ENCODE data around the gene ITCH.

The ITCH gene

GRCh38 chr20:34525709-34526416 is 162.8 kb downstream of the ITCH start:
- H3K4me1 ChIP-seq (ENCODE audit: control insufficient read depth in 1 of 2, insufficient read depth in 1 of 2, low read depth in 1 of 2, low read length in 1 of 2), result peaks cover 0 to 6% of the 10 kb centered on the region in 2 experiments
- no peaks in the 10 kb centered on the region for H3K27me3 ChIP-seq
- H3K4me3 ChIP-seq (ENCODE audit: low read depth in 1 of 2, low read length in 1 of 2), result no peak overlapping the region
- H3K27ac ChIP-seq, result no peak overlapping the region
- no peak for TF ChIP-seq CTCF (IDR thresholded peaks at IDR 0.05)
- no peaks in the 10 kb centered on the region for H3K9me3 ChIP-seq
- H3K36me3 ChIP-seq, result peaks cover 50% of the 10 kb centered on the region

DNA sequence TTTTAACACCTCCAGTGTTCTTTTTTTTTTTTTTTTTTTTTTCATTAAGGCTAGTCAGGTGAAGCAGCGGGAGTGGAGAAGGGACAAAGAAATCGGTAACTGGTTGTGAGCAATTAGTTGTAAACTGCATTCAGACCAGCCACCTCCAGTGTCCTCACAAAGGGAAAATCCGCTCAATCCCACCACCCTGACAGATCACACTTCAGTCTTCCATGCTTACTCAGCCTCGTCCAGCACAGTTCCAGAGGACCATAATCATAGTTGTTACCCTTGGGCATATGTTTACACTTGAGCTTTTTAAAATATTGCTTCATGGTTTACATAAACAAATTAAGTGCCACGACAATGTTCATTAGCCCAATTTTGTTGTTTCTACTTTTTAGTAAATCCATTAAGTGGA is 163.4 kb downstream of the ITCH start:
- no peak overlapping the region for H3K27ac ChIP-seq
- H3K4me1 ChIP-seq (ENCODE audit: control insufficient read depth in 1 of 2, insufficient read depth in 1 of 2, low read depth in 1 of 2, low read length in 1 of 2), result peaks cover 0 to 6% of the 10 kb centered on the region in 2 experiments

DNA sequence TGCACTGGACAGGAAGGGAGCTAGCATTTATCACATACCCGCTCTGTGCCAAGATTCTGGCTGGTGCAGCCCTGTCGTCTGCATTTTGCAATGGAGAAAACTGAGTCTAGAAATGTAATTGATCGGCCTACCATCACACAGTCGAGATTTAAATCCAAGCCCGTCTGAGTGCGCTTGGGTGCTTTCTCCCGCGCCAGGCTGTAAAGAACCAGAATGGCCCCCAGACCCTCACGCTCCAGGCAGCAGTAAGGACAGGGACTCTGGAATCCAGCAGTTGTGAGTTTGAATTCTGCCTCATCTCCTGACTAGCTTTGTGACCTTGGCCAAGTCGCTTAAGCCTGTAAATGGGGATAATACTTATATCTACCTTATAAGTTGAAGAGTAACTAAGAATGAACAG is 163.9 kb downstream of the ITCH start:
- H3K27me3 ChIP-seq, result no peaks in the 10 kb centered on the region
- no peaks in the 10 kb centered on the region for H3K9me3 ChIP-seq
- peaks cover 58% of the 10 kb centered on the region for H3K36me3 ChIP-seq
- H3K4me1 ChIP-seq (ENCODE audit: control insufficient read depth in 1 of 2, insufficient read depth in 1 of 2, low read depth in 1 of 2, low read length in 1 of 2), result peaks cover 0 to 6% of the 10 kb centered on the region in 2 experiments
- no peak overlapping the region for H3K27ac ChIP-seq
- no peak overlapping the region for H3K4me3 ChIP-seq (ENCODE audit: low read depth in 1 of 2, low read length in 1 of 2)
- TF ChIP-seq CTCF (IDR thresholded peaks at IDR 0.05), result no peak

More for the DNA sequence above, 163.4 kb downstream of the ITCH start:
- Histone ChIP-seq H3K4me3 (ENCODE audit: low read depth in 1 of 2, low read length in 1 of 2) (no peak overlapping the region), H3K36me3 (peaks cover 56% of the 10 kb centered on the region), H3K9me3 (no peaks in the 10 kb centered on the region), H3K27me3 (no peaks in the 10 kb centered on the region)
- TF ChIP-seq CTCF (IDR thresholded peaks at IDR 0.05), result no peak

- no peaks in the 10 kb centered on the region for H3K4me1 ChIP-seq (ENCODE audit: control insufficient read depth in 1 of 2, insufficient read depth in 1 of 2, low read depth in 1 of 2, low read length in 1 of 2)
- no peak for TF ChIP-seq CTCF (IDR thresholded peaks at IDR 0.05)
- H3K27me3 ChIP-seq, result no peaks in the 10 kb centered on the region
- no peak overlapping the region for H3K27ac ChIP-seq
- no peak overlapping the region for H3K4me3 ChIP-seq (ENCODE audit: low read depth in 1 of 2, low read length in 1 of 2)
- H3K36me3 ChIP-seq, result peaks cover 77% of the 10 kb centered on the region
- no peaks in the 10 kb centered on the region for H3K9me3 ChIP-seq
Measured at GRCh38 chr20:34528921-34529297, 165.8 kb downstream of the ITCH start.

DNA sequence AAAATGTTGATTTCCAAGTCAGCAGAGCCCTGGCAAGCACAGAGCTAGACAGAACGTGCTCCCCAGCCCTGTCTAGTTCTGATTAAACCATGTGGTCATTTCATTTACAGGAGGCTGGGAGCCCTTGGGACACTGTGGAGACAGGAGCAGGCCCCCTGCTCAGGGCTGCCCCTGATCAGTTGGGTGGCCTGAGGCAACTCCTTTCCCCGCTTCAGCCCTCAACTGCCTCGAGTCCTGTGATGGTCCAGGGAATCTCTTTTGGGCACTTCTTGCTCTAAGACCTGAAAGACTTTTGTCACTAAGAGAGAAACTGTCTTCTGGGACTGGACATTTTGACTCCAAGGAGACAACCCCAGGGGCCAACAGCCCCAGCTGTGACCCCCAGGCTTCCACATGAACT is 166.7 kb downstream of the ITCH start:
- Histone ChIP-seq H3K36me3 (peaks cover 84% of the 10 kb centered on the region), H3K4me3 (ENCODE audit: low read depth in 1 of 2, low read length in 1 of 2) (no peak overlapping the region), H3K9me3 (no peaks in the 10 kb centered on the region), H3K27ac (no peak overlapping the region), H3K4me1 (ENCODE audit: control insufficient read depth in 1 of 2, insufficient read depth in 1 of 2, low read depth in 1 of 2, low read length in 1 of 2) (no peaks in the 10 kb centered on the region), H3K27me3 (no peaks in the 10 kb centered on the region)
- TF ChIP-seq CTCF (IDR thresholded peaks at IDR 0.05), result no peak
